ENCODE results near the gene GNG4.

GNG4 gene

DNA sequence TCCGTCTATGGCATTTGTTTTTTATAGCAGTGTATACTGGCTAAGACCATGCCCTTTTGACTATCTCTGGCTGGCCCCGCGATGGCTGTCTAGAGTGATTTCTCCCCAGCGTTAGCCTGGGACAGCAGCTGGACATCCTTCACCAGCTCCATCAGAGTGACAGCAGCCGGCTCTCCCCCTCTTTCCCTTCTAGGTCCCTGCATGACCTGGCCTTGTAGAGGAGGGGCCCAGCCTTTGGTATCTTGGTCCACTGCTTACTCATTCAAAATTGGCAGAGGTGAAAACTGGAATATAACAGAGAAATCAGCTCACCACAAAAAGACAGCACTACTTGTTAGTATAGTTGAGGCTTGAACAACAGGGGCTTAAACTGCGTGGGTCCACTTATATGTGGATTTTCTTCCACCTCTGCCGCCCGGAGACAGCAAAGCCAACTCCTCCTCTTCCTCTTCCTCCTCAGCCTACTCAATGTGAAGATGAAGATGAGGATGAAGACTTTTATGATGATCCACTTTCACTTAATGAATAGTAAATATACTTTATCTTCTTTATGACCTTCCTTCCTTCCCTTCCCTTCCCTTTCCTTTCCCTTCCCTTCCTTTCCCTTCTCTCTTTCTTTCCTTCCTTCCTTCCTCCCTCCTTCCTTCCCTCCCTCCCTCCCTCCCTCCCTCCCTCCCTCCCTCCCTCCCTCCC lies 116.0 kb downstream of the GNG4 start:
- no peak for TF ChIP-seq POLR2A (IDR thresholded peaks at IDR 0.05; ENCODE audit: low read depth, low read length)
- DNase-seq (ENCODE audit: insufficient read length, low spot score) (no peak), FAIRE-seq (no peak)

DNA sequence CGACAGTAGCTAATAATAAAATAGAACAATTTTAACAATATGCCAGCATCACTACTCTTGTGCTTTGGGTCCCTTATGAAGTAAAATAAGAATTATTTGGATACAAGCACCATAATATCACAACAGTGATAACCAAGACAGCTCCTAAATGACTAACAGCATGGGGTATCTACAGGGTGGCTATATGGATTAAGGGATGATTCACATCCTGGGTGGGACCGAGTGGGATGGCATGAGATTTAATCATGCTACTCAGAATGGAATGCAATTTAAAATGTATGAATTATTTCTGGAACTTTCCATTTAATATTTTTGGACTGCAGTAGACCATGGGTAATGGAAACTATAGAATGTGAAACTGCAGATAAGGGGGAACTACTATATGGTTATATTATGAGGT lies 117.2 kb downstream of the GNG4 start:
- FAIRE-seq (no peak), DNase-seq (ENCODE audit: insufficient read length, low spot score) (peak; percentile 44)
- TF ChIP-seq POLR2A (IDR thresholded peaks at IDR 0.05; ENCODE audit: low read depth, low read length), result no peak

DNA sequence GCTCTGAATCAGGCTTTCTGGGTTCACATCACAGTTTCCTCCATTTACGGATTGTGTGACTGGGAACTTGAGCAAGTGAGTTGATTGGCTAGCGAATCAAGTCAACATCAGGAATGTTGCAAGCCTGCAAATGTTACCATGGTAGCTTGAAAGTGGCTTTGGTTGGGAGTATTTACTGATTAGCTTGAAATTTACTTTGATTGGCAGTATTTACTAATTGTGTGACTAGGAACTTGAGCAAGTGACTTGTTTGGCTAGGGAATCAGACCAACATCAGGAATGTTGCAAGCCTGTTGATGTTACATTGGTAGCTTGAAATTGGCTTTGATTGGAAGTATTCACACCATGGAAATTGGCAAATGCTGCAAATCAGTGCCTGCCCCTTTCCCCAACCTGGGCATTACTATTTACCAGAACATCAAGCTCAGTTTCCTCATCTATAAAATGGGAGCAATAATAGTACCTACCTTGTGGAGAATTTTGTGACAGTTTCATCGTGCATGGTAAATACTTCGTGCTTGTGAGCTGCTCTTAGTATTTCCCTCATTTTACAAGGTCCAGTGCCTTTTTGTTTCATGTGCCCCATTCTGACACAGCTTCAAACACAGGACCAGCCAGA lies 122.3 kb downstream of the GNG4 start:
- no peak for FAIRE-seq
- no peak for DNase-seq (ENCODE audit: insufficient read length, low spot score)
- TF ChIP-seq POLR2A (IDR thresholded peaks at IDR 0.05; ENCODE audit: low read depth, low read length), result no peak

DNA sequence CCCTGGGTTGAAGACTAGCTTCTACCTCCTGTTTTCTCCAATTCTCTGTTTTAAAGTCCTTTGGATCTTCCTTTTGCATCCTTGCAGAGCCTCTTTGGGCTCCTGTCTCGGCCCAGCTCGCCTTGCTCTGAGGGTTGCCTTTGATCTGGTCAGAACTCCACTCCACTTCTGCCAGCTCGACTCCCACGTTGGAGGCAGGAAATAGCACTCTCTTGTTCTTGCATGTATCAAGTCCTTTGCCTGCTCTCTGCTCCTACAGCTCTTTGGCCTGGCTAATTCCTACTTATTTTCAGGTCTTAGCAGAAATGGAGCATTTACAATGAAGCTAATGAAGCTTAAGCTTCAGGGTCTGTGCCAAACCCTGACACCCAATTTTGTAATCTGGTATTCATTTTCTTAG lies 124.3 kb downstream of the GNG4 start:
- TF ChIP-seq POLR2A (IDR thresholded peaks at IDR 0.05; ENCODE audit: low read depth, low read length), result no peak
- DNase-seq (ENCODE audit: insufficient read length, low spot score) (no peak), FAIRE-seq (no peak)

DNA sequence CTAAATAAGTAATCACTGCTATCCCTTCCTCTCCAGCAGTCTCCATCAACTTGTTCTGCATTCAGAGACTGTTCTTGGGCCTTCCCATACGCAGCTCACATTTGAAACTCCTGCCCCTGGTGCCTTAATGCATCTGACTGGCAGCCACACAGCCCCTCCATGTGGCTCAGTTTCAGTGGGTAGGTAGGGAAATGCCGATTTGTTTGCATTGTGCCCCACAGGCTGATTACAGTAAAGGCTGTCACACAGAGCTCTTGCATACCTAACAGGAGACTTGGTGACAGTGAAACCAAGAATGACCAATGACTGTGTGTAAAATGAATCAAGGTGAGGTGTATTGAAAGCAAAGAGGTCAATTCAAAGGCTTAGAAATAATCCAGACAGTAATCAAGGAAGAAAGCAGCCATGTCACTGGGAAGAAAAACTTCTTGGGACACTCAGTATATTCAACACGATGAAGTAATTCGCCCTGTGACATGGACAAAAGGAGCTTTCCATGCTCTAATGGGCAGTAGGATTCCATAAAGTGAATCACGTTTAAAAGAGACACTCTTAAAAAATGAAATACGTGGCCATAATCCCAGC lies 132.6 kb downstream of the GNG4 start:
- no peak for FAIRE-seq
- no peak for DNase-seq (ENCODE audit: insufficient read length, low spot score)
- no peak for TF ChIP-seq POLR2A (IDR thresholded peaks at IDR 0.05; ENCODE audit: low read depth, low read length)

DNA sequence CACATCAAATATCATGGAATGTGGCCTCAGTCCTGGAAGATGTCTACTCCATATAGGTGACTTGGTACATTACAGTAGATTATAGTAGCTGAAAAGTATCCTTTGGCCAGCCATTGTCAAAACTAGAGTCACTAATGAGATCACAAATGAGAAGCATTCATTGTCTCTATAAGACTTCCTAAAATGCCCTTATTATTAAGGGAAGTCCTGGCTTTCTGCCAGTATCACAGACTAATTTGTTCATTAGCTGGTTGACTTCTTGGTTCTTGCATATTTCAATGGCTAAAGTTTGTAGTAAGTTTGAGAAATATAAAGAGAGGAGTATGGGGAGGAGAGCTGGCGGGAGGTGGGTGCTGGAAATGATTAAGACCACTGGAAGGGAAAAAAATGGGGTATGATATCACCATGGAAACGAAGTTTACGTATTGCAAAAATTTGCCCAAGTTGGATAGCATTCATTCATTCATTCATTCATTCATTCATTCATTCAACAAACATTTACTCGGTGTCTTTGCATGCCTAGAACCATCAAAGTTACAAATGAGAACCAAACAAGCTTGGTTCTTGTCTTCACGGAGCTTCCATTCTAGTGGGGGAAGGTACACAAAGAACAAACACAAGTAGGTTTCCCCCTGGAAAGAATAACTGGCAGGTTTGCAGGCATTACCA lies 133.6 kb downstream of the GNG4 start:
- FAIRE-seq (no peak), DNase-seq (ENCODE audit: insufficient read length, low spot score) (no peak)
- no peak for TF ChIP-seq POLR2A (IDR thresholded peaks at IDR 0.05; ENCODE audit: low read depth, low read length)

DNA sequence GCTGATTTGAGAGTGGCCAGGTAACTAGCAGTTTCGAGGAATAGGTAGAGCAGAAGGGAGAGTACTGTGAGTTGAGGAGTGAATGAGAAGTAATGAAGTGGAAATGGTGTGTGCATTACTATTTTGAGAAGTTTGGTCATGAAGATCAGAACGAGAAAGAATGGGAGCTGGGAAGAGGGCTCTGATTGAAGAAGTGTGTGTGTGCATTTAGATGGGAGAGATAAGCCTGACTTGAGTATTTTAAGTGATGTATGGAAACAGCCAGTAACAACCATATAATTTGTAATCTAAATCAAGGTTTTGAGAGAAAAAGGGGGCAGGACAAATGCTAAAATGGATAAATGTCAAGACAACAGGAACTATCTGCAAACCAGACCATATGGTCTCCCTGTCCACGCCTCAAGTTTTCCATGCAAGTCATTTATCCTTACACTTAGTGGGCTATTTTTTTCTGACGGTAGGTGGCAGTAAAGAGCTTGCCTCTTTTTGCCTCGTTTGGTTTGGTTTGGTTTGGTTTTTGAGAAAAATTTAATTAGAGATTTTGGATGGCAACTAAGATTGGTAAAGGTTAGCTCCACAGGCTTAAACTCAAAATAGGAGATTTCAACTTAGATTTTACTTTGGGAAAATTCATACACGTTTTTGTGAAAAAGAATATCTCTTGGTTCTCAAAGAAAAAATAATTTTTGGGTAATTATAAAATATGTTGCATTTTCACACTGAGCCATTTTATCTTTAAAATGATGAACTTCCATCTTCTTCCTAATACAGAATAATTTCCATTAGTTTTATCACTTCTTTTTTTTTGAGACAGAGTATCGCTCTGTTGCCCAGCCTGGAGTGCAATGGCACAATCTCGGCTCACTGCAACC lies 135.9 kb downstream of the GNG4 start:
- DNase-seq (ENCODE audit: insufficient read length, low spot score) (no peak), FAIRE-seq (no peak)
- TF ChIP-seq POLR2A (IDR thresholded peaks at IDR 0.05; ENCODE audit: low read depth, low read length), result no peak

DNA sequence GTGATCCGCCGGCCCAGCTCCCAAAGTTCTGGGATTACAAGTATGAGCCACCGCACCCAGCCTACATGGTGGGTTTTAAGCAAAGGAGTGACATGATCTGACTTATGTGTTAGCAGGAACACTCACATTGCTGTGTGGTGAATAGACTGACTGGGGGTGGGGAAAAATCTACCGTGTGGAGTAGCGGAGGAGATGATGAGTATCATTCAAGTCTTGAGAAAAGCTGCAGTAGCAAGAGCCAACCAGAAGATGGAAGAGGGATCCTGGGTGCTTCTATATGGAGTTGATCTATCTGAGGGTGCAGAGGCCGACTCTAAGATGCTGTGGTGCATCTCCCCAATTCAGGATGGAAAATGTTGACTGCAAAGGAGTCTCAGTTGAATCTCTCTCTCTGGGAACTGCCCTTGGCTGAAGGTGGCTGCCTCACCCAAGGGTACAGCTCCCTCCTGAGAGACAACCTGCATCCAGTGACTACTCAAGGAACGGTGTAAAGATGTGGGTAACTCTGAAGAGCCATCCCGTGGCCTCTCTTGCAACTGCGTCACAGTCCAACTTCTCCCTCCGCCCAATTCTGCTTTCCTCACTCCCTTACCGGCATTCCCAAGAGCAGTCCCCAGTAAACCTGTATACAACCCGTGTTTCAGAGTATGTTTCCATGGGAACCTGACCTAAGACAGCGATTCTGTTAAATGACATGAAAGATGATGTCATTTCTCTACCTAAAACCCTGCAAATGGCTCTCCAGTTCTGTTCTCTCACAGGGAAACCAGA lies 137.9 kb downstream of the GNG4 start:
- FAIRE-seq (no peak), DNase-seq (ENCODE audit: insufficient read length, low spot score) (no peak)

DNA sequence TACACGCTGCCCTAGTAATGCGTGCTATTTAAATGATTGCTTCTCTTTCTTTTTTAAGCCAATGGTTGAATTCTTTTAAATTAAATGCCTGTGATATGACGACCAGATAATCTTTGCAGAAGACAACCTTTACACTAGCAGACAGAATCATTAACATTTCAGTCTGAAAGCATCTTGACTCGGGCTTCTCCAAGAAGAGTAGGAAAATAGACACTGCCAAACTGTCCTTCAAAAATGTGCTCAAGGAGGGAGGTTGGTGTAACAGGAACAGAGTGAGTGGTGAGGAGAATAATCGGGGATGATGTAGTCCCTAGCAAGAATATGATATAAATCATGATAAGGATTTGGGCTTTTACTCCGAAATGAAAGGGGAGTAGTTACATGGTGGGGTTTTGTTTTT lies 138.8 kb downstream of the GNG4 start:
- TF ChIP-seq POLR2A (IDR thresholded peaks at IDR 0.05; ENCODE audit: low read depth, low read length), result no peak
- no peak for DNase-seq (ENCODE audit: insufficient read length, low spot score)
- FAIRE-seq, result no peak

More for the DNA sequence above, 137.9 kb downstream of the GNG4 start:
- no peak for TF ChIP-seq POLR2A (IDR thresholded peaks at IDR 0.05; ENCODE audit: low read depth, low read length)

DNA sequence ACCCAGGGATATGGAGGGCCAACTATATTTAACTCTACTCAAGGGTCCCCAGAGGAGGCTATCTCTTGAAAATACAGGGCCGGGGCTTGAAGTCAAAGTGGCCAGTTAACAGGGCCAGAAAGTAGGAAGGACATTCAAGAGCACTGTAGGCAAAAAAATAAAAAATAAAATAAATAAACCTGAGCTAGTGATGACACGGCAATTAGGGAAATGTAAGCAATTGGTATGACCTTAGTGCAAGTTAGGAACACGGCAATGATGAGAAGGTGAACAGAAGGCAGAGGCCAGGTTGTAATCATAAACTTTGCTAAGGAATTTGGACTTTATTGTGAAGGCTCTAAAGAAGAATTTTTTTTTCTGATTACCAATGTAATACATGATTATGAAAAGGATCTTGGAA lies 142.0 kb downstream of the GNG4 start:
- TF ChIP-seq POLR2A (IDR thresholded peaks at IDR 0.05; ENCODE audit: low read depth, low read length), result no peak

DNA sequence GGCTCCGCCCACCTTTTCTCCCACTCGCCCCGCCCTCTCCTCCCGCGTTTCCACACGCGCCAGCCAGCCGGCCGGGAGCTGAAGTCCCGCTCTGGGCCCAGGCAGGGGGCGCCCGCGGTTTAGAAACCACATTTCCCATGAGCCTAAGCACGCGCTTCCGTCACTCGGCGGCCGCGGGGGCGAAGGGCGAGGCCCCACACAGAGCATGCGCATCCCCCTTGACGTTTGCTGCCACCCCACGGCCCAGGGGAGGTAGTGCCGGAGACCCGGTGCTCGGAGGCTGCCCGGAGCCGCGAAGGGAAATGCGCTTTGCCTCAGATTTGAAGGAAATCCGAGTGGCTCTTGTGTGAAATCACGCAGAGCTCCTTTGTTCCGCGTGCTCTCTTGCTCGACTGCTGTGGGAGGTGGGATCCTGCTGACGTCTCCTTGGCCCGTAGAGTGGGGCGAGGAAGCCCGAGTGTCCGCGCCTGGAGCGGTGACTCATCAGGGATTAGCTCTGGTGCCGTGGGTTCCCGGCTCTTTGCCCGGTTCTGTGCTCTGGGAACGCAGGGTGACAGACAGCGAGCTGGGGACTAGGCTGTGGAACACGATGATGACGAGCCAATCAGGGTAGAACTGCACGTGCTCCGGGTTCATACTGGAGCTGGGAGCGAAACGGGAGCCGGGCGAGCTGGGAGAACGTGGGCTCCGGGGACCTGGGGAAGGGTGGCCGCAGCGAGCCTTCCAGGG lies 144.9 kb downstream of the GNG4 start:
- DNase-seq (ENCODE audit: insufficient read length, low spot score), result peak; percentile 83
- TF ChIP-seq POLR2A (IDR thresholded peaks at IDR 0.05; ENCODE audit: low read depth, low read length), result peak; percentile 79
- no peak for FAIRE-seq

More for the DNA sequence above, 142.0 kb downstream of the GNG4 start:
- DNase-seq (ENCODE audit: insufficient read length, low spot score) (no peak), FAIRE-seq (no peak)

DNA sequence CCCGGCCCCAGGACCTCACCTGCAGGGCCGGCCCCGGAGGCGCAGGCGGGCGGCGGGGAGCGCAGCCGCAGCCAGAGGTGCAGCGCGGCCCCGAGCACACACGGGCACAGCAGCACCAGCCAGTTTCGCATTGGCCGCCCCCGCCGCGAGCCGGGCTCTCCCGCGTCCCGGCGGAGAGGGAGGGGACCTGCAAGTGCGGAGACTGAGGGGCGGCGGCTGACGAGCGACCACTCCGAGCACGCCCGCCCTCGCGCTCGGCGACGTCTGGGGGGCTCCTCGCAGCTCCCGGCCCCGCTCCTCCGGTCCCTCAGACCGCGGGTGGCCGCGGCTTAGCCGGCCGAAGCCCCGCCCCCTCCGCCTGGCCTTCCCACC lies 145.5 kb downstream of the GNG4 start, which contains the start of gene B3GALNT2:
Gene B3GALNT2, minus strand, starts transcription at position 331 of the 372 bp plus-strand sequence. Its CDS starts 200 bp downstream, at position 131.
- FAIRE-seq, result no peak
- DNase-seq (ENCODE audit: insufficient read length, low spot score), result no peak
- peak; percentile 97 for TF ChIP-seq POLR2A (IDR thresholded peaks at IDR 0.05; ENCODE audit: low read depth, low read length)

Data from H54 (cell line).